Fibroblast of skin of right biceps (primary cell): ENCODE measurements around the gene CGREF1.

Experiments used
- DNase-seq: peaks from one replicate; pipeline ENCODE4 v3.0.0-alpha.2; 2013

The CGREF1 gene

GRCh38 chr2:27071277-27071989, 47.5 kb downstream of the CGREF1 start, which contains the start of gene OST4:
TSS of gene OST4 (minus strand) at chr2:27071654.
- DNase-seq = peak; percentile 93

DNA sequence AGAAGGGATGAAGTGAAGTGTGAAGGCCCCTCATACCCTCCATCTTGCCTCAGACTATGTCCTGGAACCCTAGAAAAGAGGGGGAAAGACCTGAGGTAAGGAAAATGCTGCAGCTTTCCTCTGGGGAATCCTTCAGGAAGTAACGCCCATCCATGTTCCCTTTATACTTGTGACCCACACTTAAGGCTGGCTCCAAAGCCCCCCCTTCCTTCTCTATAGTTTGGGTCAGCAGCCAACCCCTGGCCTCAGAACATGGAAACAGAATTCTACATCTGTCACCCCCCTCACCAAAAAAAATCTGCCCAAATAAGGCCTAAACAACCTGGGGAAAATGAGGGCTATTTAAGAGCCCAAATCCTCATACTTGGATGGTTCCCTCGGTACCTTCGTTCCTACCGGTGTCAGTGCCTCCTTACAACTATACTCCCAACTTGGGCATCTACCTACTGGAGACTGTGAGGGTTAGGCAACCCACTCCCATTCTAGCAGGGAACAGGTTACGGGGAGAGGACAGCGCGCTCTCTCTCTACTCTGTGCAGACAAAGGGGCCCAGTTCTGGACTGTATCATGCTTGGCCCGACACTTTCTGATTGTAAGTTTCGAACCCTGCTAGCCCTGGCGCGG, 48.2 kb downstream of the CGREF1 start:
- DNase-seq = no peak

- DNase-seq = no peak
Observed at GRCh38 chr2:27069961-27070618, 48.8 kb downstream of the CGREF1 start.

GRCh38 chr2:27069436-27069835, 49.5 kb downstream of the CGREF1 start:
- no peak for DNase-seq

GRCh38 chr2:27067385-27067784, 51.5 kb downstream of the CGREF1 start:
- no peak for DNase-seq

DNA sequence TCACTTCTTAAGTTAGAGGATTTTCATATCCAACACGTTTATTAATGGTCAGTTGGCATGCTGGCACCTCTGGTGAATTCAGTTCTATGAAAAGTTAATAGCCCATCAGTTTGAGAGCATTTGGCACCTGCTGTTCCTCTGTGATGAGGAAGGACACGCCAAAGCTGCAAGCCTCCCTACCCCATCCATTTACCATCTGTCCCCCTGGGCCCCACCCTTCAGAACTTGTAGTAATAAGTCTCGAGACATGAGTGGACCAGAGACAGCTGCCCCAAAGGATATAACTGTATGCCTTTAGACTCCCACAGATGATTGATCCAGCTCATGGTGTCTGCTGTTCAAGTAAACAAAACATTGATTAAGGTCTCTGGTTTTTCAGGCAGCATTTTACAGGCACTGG, 53.8 kb downstream of the CGREF1 start:
- DNase-seq = no peak

- DNase-seq = no peak
Observed at GRCh38 chr2:27060323-27060722, 58.6 kb downstream of the CGREF1 start.

DNA sequence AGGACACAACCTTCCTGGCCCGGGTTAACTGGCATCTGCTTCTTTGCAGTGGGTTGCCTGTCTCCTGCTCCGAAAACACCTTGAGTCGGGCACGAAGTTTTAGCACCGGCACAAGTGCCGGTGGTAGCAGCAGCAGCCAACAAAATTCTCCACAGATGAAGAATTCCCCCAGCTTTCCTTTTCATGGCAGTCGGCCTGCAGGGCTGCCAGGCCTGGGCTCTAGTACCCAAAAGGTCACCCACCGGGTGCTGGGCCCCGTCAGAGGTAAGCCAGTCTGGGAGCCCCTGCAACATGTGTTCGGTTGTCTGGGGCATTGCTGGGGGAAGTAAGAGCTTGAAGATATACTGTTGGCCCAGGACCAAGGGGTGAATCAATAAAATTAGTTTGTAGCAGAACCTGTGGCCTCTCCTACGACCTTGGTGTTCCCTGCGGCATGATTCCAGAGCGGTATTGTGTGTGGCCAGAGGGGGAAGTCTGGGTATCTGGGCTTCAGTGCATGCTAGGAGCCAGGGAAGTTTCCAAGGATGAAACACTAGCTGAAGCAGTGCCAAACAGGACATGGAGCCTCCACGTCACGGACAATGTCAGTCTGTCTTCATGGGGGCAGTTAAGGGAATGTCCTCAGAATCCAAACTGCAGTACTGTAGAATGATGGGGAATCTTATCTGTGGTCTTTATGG, 59.6 kb downstream of the CGREF1 start:
- no peak for DNase-seq

GRCh38 chr2:27058210-27058609, 60.7 kb downstream of the CGREF1 start:
- DNase-seq = no peak

- no peak for DNase-seq
Observed at GRCh38 chr2:27057184-27057583, 61.7 kb downstream of the CGREF1 start.

GRCh38 chr2:27054721-27055120, 64.2 kb downstream of the CGREF1 start:
- DNase-seq = no peak

GRCh38 chr2:27053776-27054175, 65.2 kb downstream of the CGREF1 start:
- DNase-seq = no peak

DNA sequence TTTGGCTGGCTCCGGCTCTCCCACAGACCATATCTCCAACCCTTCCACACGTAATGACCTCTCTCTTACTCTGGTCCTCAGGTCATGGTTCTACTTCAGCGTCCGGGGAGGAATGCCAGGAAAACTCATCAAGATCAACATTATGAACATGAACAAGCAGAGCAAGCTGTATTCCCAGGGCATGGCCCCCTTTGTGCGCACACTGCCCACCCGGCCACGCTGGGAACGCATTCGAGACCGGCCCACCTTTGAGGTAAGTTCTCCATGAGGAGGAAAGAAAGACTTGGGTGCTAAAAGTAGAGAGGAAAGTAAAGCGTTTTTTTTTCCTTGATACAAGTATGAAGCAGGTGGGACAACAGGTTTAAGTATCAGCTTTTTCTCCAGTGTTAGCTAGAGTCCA, 65.6 kb downstream of the CGREF1 start:
- DNase-seq = no peak

GRCh38 chr2:27051902-27052645, 66.9 kb downstream of the CGREF1 start:
- DNase-seq = no peak

DNA sequence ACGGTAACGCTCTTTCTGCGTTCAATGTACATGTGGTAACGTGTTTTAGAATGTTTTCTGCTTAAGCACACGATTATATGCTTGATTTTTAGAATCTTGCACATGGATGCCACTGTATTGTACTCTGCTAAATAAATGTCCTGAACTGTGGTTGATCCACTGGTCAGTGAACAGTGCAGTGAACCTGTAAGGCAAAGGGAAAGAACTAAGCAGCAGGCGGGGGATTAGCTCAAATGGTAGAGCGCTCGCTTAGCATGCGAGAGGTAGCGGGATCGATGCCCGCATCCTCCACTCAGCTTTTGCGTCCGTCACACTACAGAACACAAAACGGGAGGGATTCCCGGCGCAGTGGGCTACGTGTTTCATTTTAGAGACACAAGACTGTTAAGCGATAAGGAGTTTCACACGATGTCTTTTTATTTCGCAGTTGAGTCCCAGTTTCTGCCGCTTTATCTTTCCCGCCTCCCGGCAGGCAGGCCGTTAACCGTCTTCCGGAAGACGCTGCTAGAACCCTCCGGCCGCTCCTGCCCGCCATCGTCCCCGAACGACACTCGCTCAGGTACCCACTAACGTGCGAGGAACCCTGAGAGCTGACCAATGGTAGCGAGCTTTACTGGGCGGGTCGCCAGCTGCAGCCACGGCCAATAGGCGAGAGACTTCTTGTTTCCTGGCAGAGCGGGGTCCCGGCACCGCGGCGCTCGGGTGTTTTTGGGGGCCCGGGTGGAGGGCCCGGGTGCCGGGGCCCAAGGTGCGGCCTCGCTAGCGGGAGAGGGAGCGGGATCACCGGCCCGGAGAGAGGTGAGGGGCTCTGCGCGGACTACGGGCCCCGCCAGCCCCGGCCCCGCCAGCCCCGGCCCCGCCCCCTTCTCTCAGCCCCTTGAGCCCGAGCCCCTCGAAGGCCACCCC, 67.7 kb downstream of the CGREF1 start, which contains the start of gene AGBL5:
Gene AGBL5, plus strand, starts transcription at position 673 of the 906 bp plus-strand sequence. CDS start 1,291 bp downstream, outside the sequence.
- peak; percentile 92 for DNase-seq
